Suprapubic skin (tissue), 4 donors: Measurements from ENCODE around the gene SYT4. TPM values are rescaled to one million over a fixed set of nuclear protein-coding genes. Genes with fewer than 3 reads are reported as not detected.

Source experiments
- DNase-seq, 2 donors: peaks; one replicate each; pipeline ENCODE4 v3.0.0-alpha.2; 2019; ENCODE audit warnings: low spot score in 2 of 2
- H3K27ac ChIP-seq: fragments of 200-600 bp; sonication (generic); one replicate; pipeline ENCODE4 v1.5.1; 2019
- H3K27me3 ChIP-seq: fragments of 200-600 bp; sonication (generic); one replicate; pipeline ENCODE4 v1.5.1; 2019
- H3K36me3 ChIP-seq: fragments of 200-600 bp; sonication (generic); one replicate; pipeline ENCODE4 v1.5.1; 2019
- H3K4me1 ChIP-seq: fragments of 200-600 bp; sonication (generic); one replicate; pipeline ENCODE4 v1.5.1; 2019
- H3K4me3 ChIP-seq: fragments of 200-600 bp; sonication (generic); one replicate; pipeline ENCODE4 v1.5.1; 2019; ENCODE audit warnings: mild to moderate bottlenecking
- H3K9me3 ChIP-seq: fragments of 200-600 bp; sonication (generic); one replicate; pipeline ENCODE4 v1.5.1; 2019
- EP300 ChIP-seq: sonication (generic); formaldehyde crosslinking; IDR thresholded peaks from one replicate; pipeline ENCODE4 v1.6.1; 2017; ENCODE audit warnings: antibody characterized with exemption
- POLR2A ChIP-seq, 2 donors: fragments of 450-650 bp; IDR thresholded peaks; one replicate each; pipeline ENCODE4 v1.6.1; 2017; ENCODE audit warnings: antibody characterized with exemption in 2 of 2, mild to moderate bottlenecking in 2 of 2, moderate library complexity in 2 of 2
- POLR2AphosphoS5 ChIP-seq, 3 donors: sonication (generic); formaldehyde crosslinking; IDR thresholded peaks; one replicate each; pipeline ENCODE4 v1.6.1; 2017; ENCODE audit warnings: antibody characterized with exemption in 3 of 3
- WGBS: methylation state at CpG from one replicate; pipeline ENCODE4 v1.1.5; 2018; 5-methylcytosine and 5-hydroxymethylcytosine counted together
- total RNA-seq, 4 donors: library from RNA; depleted of rRNA; stranded (reverse); fragments of >200 nt; gene quantifications; one replicate each; pipeline ENCODE4 v1.1.0, GENCODE V29; 2016
- TF ChIP-seq, protein P1 (sequence below), 2 donors: fragments of 200-600 bp in 1 of 2; fragments of 450-650 bp in 1 of 2; sonication (generic) in 1 of 2; IDR thresholded peaks; one replicate each; pipeline ENCODE4 v1.5.1; 2016 to 2019; ENCODE audit warnings: antibody characterized with exemption in 2 of 2, mild to moderate bottlenecking in 1 of 2, moderate library complexity in 1 of 2

The SYT4 gene
- total RNA-seq, 4 donors from 2014 or later: not detected

DNA sequence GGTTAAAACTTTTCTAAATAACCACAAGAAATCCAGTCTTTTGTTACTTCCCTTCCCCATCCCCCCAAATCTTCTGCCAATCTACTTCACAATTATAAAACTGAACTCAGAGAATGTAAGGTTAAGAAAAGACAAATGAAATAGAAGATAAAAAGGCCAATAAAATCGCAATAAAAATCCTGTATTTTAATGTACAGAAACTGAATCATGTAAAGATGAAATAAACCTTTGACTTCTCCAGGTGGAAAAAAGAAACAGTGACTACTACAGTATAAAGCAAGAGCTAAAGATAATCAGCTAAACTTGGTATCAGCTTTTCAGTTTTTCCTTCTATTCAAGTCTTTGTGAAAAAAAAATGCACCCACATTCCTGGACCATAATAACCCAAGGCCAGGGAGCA is 1.7 kb downstream of the SYT4 start:
- peaks cover 11% of the 10 kb centered on the region for H3K27me3 ChIP-seq

DNA sequence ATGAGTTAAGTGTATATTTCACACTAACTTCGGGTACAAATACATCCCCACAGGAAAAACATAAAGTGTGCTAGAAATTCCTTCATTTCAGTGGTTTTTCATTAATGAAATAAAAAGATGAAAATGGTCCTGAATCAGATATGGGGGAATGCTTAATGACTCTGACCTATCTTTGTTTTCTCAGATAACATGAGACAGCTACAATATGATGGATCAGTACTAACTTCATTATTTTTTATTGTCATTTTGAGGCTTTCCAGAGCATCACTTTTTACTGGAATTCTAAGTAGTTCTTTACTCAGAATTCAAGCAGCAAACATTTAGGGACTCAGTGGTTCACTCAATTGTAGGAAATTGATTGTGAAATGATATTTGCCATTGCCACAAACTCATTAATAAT is 2.8 kb downstream of the SYT4 start:
- no peak for TF ChIP-seq EP300
- no peaks in the 10 kb centered on the region for H3K4me1 ChIP-seq
- H3K27me3 ChIP-seq: peaks cover 11% of the 10 kb centered on the region

More for the DNA sequence above, 1.7 kb downstream of the SYT4 start:
- TF ChIP-seq EP300 (no peak), POLR2AphosphoS5 (IDR thresholded peaks at IDR 0.05) (no peak), POLR2A (IDR thresholded peaks at IDR 0.05) (no peak)
- TF ChIP-seq, protein P1, sequence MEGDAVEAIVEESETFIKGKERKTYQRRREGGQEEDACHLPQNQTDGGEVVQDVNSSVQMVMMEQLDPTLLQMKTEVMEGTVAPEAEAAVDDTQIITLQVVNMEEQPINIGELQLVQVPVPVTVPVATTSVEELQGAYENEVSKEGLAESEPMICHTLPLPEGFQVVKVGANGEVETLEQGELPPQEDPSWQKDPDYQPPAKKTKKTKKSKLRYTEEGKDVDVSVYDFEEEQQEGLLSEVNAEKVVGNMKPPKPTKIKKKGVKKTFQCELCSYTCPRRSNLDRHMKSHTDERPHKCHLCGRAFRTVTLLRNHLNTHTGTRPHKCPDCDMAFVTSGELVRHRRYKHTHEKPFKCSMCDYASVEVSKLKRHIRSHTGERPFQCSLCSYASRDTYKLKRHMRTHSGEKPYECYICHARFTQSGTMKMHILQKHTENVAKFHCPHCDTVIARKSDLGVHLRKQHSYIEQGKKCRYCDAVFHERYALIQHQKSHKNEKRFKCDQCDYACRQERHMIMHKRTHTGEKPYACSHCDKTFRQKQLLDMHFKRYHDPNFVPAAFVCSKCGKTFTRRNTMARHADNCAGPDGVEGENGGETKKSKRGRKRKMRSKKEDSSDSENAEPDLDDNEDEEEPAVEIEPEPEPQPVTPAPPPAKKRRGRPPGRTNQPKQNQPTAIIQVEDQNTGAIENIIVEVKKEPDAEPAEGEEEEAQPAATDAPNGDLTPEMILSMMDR (IDR thresholded peaks at IDR 0.05): no peak
- Histone ChIP-seq H3K36me3 (no peaks in the 10 kb centered on the region), H3K4me3 (no peak overlapping the region), H3K9me3 (no peaks in the 10 kb centered on the region), H3K4me1 (no peaks in the 10 kb centered on the region), H3K27ac (no peak overlapping the region)
- DNase-seq: no peak
- WGBS: 89% methylated on average over 1 of the region's 1 CpG

DNA sequence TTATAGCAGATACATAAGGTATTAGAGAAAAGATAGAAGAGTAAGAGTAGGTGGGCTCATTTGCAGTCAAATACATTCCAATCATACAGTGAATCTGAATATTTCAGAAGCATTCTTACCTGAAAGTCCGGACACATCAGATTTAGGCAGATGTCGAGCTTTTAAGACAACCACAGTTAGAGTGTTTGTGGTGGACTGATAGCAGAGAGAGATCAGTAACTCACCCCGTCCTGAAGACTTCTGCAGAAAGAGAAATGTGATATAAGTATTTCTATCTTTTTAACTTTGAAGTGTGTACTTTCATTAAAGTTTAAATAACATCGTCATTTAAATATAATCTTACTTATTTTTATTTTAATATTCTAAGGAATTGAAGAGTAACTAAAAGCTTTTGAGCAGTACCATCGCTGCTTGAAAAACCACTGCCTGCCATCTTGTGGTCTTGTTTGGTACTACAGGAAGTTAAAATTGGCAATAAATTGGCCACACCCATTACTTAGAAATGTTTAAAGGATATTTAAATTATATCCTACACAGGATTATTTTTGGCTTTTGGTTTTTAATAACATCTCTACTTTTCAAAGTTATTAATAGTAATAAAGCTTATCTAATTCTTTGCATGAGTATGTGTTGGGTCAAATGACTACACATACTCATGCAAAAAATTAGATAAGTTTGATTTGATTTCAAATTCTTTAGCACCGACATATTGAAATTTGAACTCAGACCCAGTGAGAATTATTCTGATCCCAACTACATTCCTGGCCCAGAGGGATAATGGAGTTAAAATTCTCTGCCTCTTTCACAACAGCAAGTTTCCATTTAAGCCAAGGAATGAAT is 5.5 kb downstream of the SYT4 start:
- Histone ChIP-seq H3K4me1 (no peaks in the 10 kb centered on the region), H3K27ac (no peak overlapping the region), H3K9me3 (no peaks in the 10 kb centered on the region), H3K27me3 (peaks cover 5% of the 10 kb centered on the region), H3K4me3 (no peak overlapping the region), H3K36me3 (no peaks in the 10 kb centered on the region)
- DNase-seq: no peak
- WGBS: 34% methylated on average over 6 of the region's 6 CpGs
- no peak for TF ChIP-seq POLR2A (IDR thresholded peaks at IDR 0.05)
- TF ChIP-seq, protein P1 (IDR thresholded peaks at IDR 0.05): peak; percentile 52 to 77

More for the DNA sequence above, 2.8 kb downstream of the SYT4 start:
- H3K36me3 ChIP-seq: no peaks in the 10 kb centered on the region
- H3K27ac ChIP-seq: no peak overlapping the region
- H3K9me3 ChIP-seq: no peaks in the 10 kb centered on the region
- 38% methylated on average over 1 of the region's 1 CpG for WGBS
- no peak for DNase-seq
- no peak overlapping the region for H3K4me3 ChIP-seq

DNA sequence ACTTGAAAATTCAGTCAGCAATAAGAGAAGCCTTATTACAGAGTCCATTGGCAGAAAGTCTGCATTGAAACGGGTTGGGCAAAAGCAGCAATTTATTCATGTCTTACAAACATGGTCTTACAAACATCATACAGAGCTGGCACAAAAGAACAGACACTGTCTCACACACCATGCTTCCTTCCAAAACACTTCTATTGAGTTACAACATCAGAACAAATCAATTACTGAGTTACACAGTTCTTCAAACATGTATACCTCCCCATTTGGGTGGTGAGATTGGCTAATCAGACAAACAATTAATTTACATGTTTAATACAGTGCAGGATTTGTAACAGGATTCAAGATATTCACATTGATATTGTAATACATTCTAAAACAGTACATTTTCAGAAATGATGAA is 9.5 kb downstream of the SYT4 start:
- Histone ChIP-seq H3K27ac (no peak overlapping the region), H3K4me3 (no peak overlapping the region), H3K9me3 (no peaks in the 10 kb centered on the region), H3K36me3 (no peaks in the 10 kb centered on the region), H3K27me3 (no peaks in the 10 kb centered on the region), H3K4me1 (no peaks in the 10 kb centered on the region)
- no peak for TF ChIP-seq EP300
- TF ChIP-seq, protein P1 (IDR thresholded peaks at IDR 0.05): no peak
- WGBS: 45% methylated on average over 1 of the region's 1 CpG
- no peak for DNase-seq

DNA sequence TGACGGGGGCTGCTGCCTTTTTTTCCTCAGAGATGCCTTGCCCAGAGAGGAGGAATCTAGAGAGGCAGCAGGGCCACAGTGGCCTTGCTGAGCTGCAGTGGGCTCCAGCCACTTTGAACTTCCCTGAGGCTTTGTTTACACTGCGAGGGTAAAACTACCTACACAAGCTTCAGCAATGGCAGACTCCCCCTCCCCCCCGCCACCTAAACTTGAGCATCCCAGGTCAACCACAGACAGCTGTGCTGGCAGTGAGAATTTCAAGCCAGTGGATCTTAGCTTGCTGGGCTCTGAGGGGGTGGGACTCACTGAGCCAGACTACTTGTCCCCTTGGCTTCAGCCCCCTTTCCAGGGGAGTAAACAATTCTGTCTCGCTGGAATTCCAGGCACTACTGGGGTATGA is 11.8 kb downstream of the SYT4 start:
- WGBS: 93% methylated on average over 2 of the region's 4 CpGs
- TF ChIP-seq EP300 (no peak), POLR2A (IDR thresholded peaks at IDR 0.05) (no peak), POLR2AphosphoS5 (IDR thresholded peaks at IDR 0.05) (no peak)
- TF ChIP-seq, protein P1 (IDR thresholded peaks at IDR 0.05): no peak
- Histone ChIP-seq H3K4me3 (no peak overlapping the region), H3K27ac (no peak overlapping the region), H3K27me3 (no peaks in the 10 kb centered on the region), H3K4me1 (no peaks in the 10 kb centered on the region), H3K36me3 (no peaks in the 10 kb centered on the region), H3K9me3 (no peaks in the 10 kb centered on the region)
- DNase-seq: no peak
